ENCODE results near the gene SRC.
"Not testable (repeated sequence)": the region's sequence is repeated elsewhere in the genome, so short reads cannot be mapped to it uniquely, and the experiment has no call there.

The SRC gene

DNA sequence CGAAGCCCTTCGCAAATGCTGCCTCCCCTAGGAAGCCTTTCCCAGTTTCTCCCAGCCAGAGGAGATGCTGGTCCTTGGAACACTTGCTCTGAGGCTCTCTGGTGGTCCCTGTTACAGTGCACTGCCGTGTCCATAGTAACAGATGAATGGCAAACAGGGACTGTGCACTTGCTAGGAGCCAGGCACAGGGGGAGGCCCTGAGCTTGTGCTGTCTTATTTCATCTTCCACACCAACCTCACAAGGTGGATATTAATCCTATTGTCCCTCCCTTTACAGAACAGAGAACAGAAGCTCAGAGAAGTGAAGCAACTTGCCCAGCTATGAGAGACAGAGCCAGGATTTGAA, 19.0 kb downstream of the SRC start:
- no peak for DNase-seq

DNA sequence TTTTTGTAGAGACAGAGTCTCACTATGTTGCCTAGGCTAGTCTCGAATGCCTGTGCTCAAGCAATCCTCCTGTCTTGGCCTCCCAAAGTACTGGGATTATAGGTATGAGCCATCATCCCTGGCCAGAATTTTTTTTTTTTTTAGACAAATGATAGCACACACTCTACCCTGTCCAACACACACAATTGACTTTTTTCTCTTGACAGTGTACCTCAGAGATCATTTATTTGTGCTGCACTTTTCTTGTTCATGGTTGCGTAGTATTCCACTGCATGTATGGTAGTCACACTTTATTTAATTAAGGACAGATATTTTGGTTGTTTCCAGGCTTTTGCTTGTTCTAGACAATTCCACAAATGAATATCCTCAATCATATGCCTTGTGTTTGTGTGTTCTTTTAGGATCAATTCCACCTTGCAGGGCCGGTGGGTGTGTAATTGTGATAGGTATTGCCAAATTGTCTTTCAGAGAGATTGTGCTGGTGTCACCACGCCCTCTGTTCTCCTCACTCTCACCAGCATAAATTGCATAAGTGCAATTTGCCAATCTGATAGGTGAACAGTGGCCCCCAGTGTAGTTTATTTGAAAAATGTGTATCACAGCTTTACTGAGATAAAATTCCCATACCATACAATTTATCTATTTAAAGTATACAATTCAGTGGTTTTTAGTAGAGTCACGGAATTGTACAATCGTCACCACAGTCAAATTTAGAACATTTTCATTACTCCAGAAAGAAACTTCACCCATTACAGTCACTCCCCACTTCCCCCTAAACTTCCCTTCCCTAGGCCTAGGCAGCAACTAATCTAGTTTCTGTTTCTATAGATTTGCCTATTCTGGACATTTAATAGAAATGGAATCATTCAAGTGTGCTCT, 20.1 kb downstream of the SRC start:
- peak; percentile 60 for DNase-seq

- no peak for DNase-seq
These were observed 20.8 kb downstream of the SRC start for GRCh38 chr20:37366743-37367142.

DNA sequence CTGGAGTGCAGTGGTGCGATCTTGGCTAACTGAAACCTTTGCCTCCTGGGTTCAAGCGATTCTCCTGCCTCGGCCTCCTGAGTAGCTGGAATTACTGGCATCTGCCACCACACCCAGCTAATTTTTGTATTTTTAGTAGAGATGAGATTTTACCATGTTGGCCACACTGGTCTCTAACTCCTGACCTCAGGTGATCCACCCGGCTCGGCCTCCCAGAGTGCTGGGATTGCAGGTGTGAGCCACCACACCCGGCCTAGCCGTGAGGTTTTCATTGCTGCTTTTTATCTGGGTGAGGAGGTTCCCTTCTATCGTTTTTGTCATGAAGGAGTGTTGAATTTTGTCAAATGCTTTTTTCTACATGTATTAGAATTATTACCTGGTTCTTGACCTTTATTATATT, 23.9 kb downstream of the SRC start:
- no peak for DNase-seq

GRCh38 chr20:37371845-37372244, 25.9 kb downstream of the SRC start:
- not testable (repeated sequence) for DNase-seq

GRCh38 chr20:37372441-37372840, 26.5 kb downstream of the SRC start:
- no peak for DNase-seq

DNA sequence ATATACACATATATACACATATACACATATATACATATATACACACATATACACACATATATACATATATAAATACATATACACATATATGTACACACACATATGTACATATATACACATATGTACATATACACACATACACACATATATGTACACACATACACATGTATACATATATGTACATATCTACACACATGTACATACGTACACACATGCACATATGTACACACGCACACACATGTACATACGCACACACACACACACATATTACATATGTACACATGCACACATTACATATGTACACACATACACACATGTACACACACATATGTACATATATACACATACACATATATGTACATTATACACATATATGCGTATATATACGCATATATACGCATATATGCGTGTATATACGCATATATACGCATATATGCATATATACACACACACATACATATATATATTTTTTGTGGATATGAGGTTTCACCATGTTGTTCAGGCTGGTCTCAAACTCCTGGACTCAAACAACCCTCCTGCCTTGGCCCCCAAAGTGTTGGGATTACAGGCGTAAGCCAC, 27.2 kb downstream of the SRC start:
- DNase-seq = no peak

DNA sequence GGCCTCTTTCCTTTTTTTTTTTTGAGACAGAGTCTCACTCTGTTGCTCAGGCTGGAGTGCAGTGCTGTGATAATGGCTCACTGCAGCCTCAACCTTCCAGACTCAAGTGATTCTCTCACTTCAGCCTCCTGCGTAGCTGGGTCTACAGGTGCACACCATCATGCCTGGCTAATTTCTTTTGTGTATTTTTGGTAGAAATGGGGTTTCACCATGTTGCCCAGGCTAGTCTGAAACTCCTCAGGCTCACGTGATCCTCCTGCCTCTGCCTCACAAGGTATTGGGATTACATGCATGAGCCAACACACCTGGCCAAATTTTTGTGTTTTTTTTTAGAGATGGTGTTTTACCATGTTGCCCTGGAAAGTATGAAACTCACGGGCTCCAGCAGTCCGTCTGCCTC, 29.3 kb downstream of the SRC start:
- DNase-seq = no peak

- DNase-seq = no peak
These were observed 30.4 kb downstream of the SRC start for GRCh38 chr20:37376324-37376723.

DNA sequence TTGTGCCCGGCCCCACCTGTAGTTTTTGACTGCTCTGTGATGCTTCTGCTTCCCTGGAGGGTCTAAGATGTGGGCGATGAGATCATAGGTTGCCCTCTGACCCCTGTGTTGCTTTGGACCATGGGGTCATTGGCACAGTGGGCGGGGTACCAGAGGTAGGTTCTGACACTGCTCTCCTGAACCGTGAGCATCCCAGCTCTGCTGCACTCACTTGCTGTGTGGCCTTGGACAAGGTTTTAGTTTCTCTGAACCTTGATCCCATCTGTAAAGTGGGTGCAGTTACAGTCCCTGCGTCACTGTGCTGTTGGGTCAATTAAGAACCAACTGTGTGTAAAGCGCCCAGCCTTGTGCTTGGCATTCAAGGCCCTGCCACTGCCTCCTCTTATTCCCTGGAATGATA, 30.9 kb downstream of the SRC start:
- no peak for DNase-seq

DNA sequence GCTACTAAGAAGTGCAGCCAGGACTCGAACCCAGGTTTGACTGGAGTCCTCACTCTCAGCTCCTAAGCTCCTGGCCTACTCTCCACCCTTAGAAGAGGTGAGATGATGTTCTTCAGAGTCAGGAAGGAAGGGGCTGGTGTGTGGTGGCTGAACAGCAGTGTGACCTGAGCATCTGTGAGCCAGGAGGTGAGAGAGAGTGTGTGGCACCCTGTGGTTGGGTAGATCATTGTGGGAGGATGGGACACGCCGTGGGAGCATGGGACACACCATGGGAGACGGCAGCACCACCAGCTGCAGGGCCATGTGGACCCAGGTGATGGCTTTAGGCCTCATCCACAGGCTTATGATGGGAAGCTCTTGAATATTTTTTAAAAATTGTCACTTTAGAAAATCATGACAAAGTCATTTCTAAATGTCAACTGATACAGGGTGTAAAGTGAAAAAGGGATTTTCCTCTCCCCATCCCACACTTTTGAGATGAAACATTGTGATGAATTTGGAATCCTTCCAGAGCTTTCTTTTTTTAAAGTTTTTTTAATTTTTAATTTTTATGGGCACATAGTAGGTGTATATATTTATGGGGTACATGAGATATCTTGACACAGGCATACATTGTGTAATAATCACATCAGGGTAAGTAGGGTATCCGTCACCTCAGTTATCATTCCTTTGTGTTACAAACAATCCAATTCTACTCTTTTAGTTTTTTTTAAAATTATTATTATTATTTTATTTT, 31.6 kb downstream of the SRC start:
- no peak for DNase-seq

- peak; percentile 21 for DNase-seq
These were observed 32.5 kb downstream of the SRC start for GRCh38 chr20:37378420-37378784.

- DNase-seq = peak; percentile 87
These were observed 33.1 kb downstream of the SRC start for GRCh38 chr20:37378785-37379598.

GRCh38 chr20:37379967-37380828, 34.3 kb downstream of the SRC start:
- no peak for DNase-seq

DNA sequence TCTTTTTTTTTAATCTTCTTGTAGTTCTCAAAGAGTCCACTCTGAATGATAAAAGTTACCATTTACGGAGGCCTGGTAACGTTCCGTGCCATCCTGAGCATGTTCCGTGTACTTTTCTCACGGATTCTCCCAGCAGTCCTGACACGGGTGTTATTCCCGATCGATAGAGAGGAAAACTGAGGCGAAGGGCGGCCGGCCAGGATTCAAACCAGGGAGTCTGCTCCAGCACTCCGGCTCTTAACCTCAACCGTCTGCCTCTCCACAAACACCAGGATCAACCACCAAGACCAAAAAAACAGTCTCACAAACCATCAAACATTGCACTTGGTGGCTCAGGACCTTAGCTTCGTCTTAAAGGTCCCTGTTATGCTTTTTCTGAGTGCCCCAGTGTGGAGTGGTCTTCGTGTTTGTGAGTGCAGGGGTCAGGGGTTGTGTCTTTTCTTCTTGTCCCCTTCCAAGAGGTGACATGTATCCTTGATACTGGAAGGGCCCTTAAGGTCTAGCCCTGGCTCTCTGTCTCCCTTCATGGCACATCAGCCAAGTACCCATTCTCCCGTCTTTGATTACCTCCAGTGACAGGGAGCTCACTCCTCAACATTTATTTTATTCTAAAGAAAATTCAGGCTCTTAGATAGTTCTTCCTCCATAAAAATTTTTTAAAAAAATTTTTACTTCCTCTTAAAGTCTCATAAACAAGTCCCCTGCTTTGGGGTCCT, 35.1 kb downstream of the SRC start:
- no peak for DNase-seq

DNA sequence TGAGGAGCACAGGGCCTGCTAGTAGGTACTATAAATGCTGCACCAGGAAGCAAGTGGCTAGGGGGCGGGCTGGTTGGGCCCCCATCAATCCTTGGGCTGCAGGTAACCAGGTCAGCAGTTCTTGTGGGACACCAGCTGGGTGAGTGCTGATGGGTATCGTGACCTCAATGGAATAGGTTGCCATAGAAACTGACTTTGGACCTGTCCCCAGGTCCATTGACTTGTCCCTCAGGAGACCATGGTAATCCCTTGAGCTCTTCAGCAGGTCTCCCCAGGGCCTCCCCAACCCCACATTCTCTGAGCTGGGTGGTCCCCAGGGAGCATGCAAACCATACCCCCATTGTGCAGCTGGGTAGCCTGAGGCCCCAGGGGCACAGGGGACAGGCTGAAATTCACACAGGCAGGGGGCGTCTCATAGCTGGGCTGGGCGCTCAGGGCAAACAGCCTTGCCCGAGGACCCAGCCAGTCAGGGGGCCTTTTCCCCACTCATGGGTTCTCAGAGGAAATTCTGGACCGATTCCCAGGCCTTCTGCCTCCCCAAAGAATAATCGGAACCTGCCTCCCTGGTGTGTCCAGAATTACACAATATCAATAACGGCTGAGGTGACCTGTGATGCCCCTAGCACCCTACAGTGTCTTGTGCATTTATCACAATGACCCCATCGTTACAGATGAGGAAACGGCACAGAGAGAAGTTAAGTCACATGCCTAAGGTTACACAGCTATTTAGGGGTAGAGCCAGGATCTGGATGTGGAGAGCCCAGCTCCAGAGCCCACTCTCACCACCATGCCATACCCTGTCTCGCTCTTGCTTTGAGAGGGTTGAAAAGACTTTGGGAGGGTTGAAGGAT, 35.9 kb downstream of the SRC start:
- no peak for DNase-seq

DNA sequence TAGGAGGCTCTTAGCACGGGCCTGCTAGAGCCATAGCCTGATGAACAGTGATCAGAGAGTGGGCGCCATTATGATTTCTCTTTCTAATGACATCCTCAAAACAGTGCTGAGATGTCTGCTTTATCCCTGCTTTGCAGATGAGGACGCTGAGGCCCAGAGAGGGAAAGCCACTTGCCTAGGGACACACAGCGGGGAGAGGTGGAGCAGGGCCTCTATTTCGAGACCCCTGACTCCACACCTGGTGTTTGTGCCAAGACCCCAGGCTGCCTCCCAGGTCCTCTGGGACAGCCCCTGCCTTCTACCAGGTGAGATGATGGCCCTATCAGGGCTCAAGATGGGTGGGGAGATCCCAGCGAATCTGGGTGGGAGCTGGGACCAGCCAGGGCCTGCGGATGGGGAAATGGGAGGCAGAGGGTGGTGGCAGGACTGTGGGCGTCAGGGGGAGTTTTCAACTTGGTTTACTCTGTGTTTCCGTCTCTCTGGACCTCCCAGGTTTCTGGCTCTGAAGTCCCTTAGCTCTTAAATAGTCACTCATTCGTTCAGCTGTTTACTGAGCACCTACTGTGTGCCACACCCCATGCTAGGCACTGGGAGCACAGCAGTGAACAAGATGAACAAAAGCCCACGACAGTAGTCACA, 36.7 kb downstream of the SRC start:
- DNase-seq = no peak

DNA sequence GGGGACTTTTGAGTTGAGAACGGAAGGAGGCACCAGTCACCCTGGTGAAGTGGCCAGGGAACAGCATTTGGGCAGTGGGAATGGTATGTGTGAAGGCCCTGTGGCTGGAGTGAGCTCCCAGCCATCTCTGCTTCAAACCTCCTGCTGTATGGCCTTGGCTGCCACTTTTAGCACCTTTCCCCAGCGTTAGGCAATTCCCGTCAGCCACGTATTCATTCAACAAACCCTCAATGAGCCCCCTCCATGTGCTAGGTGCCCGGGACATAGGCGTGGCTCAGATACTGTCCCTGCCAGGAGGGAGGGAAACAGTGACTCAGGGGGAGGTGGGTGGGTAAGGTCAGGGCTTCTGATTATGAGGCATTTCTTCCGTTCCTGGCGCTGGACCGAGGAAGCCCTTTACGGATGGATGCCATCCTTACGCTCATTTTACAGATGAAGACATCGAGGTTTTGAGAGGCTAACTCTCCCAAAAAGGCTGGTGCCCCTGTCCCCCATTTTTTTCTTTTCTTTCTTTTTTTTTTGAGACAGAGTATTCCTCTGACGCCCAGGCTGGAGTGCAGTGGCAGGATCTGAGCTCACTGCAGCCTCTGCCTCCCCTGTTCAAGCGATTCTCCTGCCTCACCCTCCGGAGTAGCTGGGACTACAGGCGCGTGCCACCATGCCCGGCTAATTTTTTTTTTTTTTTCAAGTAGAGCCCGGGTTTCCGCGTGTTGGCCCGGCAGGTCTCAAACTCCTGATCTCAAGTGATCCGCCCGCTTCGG, 37.5 kb downstream of the SRC start:
- DNase-seq = peak; percentile 60

GRCh38 chr20:37384683-37385174, 38.8 kb downstream of the SRC start:
- DNase-seq = peak; percentile 68
